Panc1 (cell line): ENCODE data around the gene STXBP4.

ENCODE experiments used
- REST ChIP-seq, 2 experiments: IDR thresholded peaks; 2 replicates each; pipeline ENCODE4 v1.6.1; 2011 to 2012; ENCODE audit warnings: low read depth in 2 of 2, control low read depth in 1 of 2, low read length in 1 of 2, mild to moderate bottlenecking in 1 of 2, moderate library complexity in 1 of 2; ENCODE audit not compliant: insufficient read depth in 1 of 2
- SIN3A ChIP-seq: IDR thresholded peaks from 2 replicates; pipeline ENCODE4 v1.6.1; 2012; ENCODE audit warnings: low read depth, mild to moderate bottlenecking, low read length, moderate library complexity, borderline replicate concordance; ENCODE audit not compliant: insufficient read depth
- TF ChIP-seq, protein P1 (sequence below): fragments of 450-650 bp; IDR thresholded peaks from 2 replicates; pipeline ENCODE4 v1.5.1; 2017; ENCODE audit warnings: mild to moderate bottlenecking

GRCh38 chr17:55072898-55073297, 104.3 kb downstream of the STXBP4 start:
- TF ChIP-seq, protein P1, sequence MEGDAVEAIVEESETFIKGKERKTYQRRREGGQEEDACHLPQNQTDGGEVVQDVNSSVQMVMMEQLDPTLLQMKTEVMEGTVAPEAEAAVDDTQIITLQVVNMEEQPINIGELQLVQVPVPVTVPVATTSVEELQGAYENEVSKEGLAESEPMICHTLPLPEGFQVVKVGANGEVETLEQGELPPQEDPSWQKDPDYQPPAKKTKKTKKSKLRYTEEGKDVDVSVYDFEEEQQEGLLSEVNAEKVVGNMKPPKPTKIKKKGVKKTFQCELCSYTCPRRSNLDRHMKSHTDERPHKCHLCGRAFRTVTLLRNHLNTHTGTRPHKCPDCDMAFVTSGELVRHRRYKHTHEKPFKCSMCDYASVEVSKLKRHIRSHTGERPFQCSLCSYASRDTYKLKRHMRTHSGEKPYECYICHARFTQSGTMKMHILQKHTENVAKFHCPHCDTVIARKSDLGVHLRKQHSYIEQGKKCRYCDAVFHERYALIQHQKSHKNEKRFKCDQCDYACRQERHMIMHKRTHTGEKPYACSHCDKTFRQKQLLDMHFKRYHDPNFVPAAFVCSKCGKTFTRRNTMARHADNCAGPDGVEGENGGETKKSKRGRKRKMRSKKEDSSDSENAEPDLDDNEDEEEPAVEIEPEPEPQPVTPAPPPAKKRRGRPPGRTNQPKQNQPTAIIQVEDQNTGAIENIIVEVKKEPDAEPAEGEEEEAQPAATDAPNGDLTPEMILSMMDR, result no peak
- TF ChIP-seq SIN3A (no peak), REST (IDR thresholded peaks at IDR 0.05; ENCODE audit: insufficient read depth in 1 of 2, low read depth in 2 of 2, low read length in 1 of 2) (no peak)
